ENCODE data around the gene NFYC. TPM values are rescaled to one million over a fixed set of nuclear protein-coding genes. Genes with fewer than 3 reads are reported as not detected.
A peak's percentile ranks its signal among the peaks of the same experiment; 100 is the strongest.

The NFYC gene
- total and polyA plus RNA-seq, 7 donors = 38.0 to 53.5 (median 41.8) TPM

DNA sequence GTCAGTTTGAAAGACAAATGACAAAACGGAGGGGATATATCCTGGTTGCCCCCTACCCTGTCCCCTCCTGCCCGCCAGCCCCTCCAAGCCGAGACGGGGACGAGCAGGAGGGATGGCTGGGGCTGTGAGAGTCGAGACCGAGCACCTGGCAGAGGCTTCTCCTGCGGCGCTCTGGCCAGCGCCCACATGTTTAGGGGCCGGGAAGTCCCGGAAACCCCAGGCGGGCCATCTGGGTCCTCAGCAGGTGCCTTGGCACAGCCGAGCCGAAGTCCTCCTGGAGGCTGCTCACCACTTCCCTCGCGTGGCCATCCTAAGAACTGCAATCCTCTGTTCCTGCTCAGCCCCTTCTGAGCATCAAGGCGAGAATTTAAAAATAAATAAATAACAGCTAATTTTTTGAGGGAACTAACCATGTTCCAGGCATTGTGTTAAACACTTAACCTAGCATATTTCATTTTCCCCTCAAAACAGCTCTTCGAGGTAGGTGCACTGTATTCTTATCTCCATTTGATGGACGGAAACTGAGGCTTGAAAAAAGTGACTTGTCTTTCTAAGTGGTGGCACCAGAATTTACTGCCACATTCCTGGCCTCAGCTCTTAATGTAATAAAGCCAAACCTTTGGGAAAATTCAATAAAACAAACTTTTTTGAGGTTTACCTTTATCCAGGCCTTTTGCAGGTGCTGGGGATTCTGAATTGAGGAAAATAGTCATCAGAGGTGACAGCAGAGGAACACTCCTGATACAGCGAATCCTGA lies 22.6 kb upstream of the NFYC start:
- peak overlapping the region in 2 of 4 donors; percentile 21 to 27 for H3K4me3 ChIP-seq

DNA sequence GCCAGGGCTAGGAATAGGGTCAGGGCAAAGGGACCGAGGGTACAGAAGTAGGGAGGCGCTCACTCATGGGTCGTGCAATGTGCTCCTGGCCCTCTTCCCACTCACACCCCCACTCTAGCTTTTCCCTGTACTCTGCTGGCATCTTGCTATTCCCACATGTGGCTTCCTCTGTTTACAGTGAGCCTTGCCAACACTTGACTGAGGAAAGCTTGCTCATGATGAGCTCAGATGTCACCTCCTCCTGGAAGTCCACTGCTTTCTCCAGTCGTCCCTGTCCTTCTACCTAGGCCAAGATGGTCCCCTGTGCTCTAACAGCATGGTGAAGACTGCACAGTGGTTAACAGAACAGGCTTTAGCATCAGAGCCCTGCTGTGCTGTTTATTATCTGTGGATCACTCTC lies 18.1 kb upstream of the NFYC start:
- DNase-seq = no peak
- Histone ChIP-seq H3K36me3 (no peaks in the 10 kb centered on the region), H3K27me3 (no peaks in the 10 kb centered on the region), H3K27ac (no peak overlapping the region), H3K4me3 (no peak overlapping the region), H3K4me1 (peaks cover 0 to 8% (median 5%) of the 10 kb centered on the region in 4 donors), H3K9me3 (no peaks in the 10 kb centered on the region)
- WGBS, 2 donors = 87 to 91% methylated on average over 4 of the region's 4 CpGs
- intact Hi-C loops (cut with DNase I) = no loop called here
- TF ChIP-seq, protein P1, sequence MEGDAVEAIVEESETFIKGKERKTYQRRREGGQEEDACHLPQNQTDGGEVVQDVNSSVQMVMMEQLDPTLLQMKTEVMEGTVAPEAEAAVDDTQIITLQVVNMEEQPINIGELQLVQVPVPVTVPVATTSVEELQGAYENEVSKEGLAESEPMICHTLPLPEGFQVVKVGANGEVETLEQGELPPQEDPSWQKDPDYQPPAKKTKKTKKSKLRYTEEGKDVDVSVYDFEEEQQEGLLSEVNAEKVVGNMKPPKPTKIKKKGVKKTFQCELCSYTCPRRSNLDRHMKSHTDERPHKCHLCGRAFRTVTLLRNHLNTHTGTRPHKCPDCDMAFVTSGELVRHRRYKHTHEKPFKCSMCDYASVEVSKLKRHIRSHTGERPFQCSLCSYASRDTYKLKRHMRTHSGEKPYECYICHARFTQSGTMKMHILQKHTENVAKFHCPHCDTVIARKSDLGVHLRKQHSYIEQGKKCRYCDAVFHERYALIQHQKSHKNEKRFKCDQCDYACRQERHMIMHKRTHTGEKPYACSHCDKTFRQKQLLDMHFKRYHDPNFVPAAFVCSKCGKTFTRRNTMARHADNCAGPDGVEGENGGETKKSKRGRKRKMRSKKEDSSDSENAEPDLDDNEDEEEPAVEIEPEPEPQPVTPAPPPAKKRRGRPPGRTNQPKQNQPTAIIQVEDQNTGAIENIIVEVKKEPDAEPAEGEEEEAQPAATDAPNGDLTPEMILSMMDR (IDR thresholded peaks at IDR 0.05) = no peak
- no peak for TF ChIP-seq POLR2A (IDR thresholded peaks at IDR 0.05)

More for the DNA sequence above, 22.6 kb upstream of the NFYC start:
- peak; percentile 86 for DNase-seq
- Histone ChIP-seq H3K27ac (no peak overlapping the region), H3K36me3 (no peaks in the 10 kb centered on the region), H3K4me1 (peaks cover 0 to 26% (median 23%) of the 10 kb centered on the region in 4 donors), H3K9me3 (no peaks in the 10 kb centered on the region), H3K27me3 (no peaks in the 10 kb centered on the region)
- intact Hi-C loops (cut with DNase I) = loop anchor here (5.0 kb wide), 3 partner anchors 37 to 183 kb away; no protein-coding TSS in a partner anchor
- TF ChIP-seq POLR2AphosphoS5 (IDR thresholded peaks at IDR 0.05) = no peak
- TF ChIP-seq, protein P1 (IDR thresholded peaks at IDR 0.05) = peak; percentile 62 to 97 (median 82)
- 11 to 12% methylated on average over 21 of the region's 21 CpGs for WGBS, 2 donors

DNA sequence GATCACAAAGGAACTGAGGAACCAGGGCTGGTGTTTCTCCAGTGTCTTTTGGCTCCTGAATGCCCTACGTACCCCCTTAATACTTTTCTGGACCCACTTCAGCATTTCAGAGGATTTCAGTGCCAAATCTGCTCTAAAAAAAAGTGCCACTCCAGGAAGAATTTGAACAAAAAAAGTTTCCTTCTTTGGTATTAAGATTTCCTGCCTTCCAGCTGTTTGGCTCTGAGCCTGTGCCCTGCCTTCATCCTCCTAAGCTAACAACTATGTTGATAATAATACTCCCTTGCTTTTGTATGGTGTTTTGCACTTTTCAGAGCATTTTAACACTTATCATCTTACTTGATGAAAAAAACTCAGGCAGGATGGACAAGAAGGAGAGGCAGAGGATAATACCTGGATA lies 15.0 kb upstream of the NFYC start:
- WGBS, 2 donors = 47 to 80% methylated on average over 1 of the region's 1 CpG
- Histone ChIP-seq H3K27me3 (no peaks in the 10 kb centered on the region), H3K9me3 (no peaks in the 10 kb centered on the region), H3K36me3 (no peaks in the 10 kb centered on the region), H3K27ac (no peak overlapping the region), H3K4me3 (no peak overlapping the region), H3K4me1 (no peaks in the 10 kb centered on the region)
- intact Hi-C loops (cut with DNase I) = no loop called here
- DNase-seq = no peak
- TF ChIP-seq, protein P1 (IDR thresholded peaks at IDR 0.05) = no peak
- TF ChIP-seq POLR2A (IDR thresholded peaks at IDR 0.05) (no peak), POLR2AphosphoS5 (IDR thresholded peaks at IDR 0.05) (no peak), EP300 (IDR thresholded peaks at IDR 0.05) (no peak)

DNA sequence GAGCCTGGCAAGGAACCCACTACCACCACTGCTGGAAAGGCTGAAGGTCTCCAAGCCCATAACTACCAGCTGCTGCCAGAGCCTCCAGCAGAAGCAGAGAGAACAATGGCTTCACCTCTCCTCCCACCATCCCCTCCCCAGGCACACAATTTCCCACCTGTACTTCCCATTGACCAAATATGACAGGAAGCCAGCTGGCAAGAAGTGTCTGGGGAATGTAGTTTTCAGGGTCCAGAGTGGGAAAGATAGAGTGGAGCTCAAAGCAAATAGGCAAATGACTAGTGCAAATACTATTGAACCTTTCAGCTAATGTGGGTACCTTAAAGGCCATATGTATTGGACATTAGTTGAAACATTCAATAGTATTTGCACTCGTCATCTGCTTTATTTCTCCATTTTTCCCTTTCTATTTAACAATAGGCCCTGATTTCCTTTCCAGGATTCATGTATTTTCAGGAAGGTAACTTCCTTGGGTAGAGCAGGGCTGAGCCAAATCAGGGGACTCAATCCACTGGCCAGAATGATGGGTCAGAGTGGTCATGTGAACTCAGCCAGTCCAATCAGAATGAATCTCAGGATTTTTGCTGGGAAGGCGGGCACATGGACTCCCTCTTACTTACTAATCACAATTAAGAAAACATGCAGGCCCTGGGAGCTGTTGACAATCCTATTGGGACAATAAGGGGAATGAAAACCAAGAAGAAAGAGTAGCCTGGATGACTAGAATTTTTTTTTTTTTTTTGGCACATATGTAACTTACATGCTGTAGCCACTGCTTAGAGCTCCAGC lies 12.1 kb upstream of the NFYC start:
- Histone ChIP-seq H3K27ac (no peak overlapping the region), H3K9me3 (no peaks in the 10 kb centered on the region), H3K4me1 (no peaks in the 10 kb centered on the region), H3K36me3 (no peaks in the 10 kb centered on the region), H3K27me3 (no peaks in the 10 kb centered on the region), H3K4me3 (no peak overlapping the region)
- no peak for DNase-seq
- WGBS, 2 donors = 92 to 94% methylated on average over 2 of the region's 2 CpGs
- intact Hi-C loops (cut with DNase I) = no loop called here
- no peak for TF ChIP-seq POLR2A (IDR thresholded peaks at IDR 0.05)
- TF ChIP-seq EP300 (IDR thresholded peaks at IDR 0.05) = no peak
- TF ChIP-seq, protein P1 (IDR thresholded peaks at IDR 0.05) = no peak
- TF ChIP-seq POLR2AphosphoS5 (IDR thresholded peaks at IDR 0.05) = no peak

Measured in sigmoid colon (tissue), 7 donors.